ENCODE data around the gene PGLYRP2.

PGLYRP2 gene

GRCh38 chr19:15502264-15502663 lies 23.0 kb upstream of the PGLYRP2 start:
- no peaks in the 10 kb centered on the region for H3K27me3 ChIP-seq (ENCODE audit: control insufficient read depth, low read length)
- H3K27ac ChIP-seq (ENCODE audit: low read depth, low read length): no peak overlapping the region
- H3K9me2 ChIP-seq (replicated peaks; ENCODE audit: control insufficient read depth, low read length): no peaks in the 10 kb centered on the region
- no peaks in the 10 kb centered on the region for H3K79me2 ChIP-seq (ENCODE audit: control insufficient read depth, low read length)
- no peak overlapping the region for H3K4me3 ChIP-seq (ENCODE audit: low read length)
- H3K4me2 ChIP-seq (ENCODE audit: low read length): no peak overlapping the region
- H3K36me3 ChIP-seq (ENCODE audit: control insufficient read depth, low read length): no peaks in the 10 kb centered on the region
- TF ChIP-seq CTCF (IDR thresholded peaks at IDR 0.05; ENCODE audit: low read depth, low read length, poor library complexity, severe bottlenecking): no peak
- no peak for TF ChIP-seq EZH2phosphoT487 (IDR thresholded peaks at IDR 0.05; ENCODE audit: borderline replicate concordance, low read length)
- no peaks in the 10 kb centered on the region for H3F3A ChIP-seq (ENCODE audit: control insufficient read depth, insufficient read depth)
- H3K9me3 ChIP-seq (ENCODE audit: control insufficient read depth, insufficient read depth, low read length): no peaks in the 10 kb centered on the region
- H4K20me1 ChIP-seq (ENCODE audit: control insufficient read depth, insufficient read depth, low read depth, low read length): no peaks in the 10 kb centered on the region
- no peaks in the 10 kb centered on the region for H3K4me1 ChIP-seq (ENCODE audit: control insufficient read depth, low read length)

- no peaks in the 10 kb centered on the region for H3K9me3 ChIP-seq (ENCODE audit: control insufficient read depth, insufficient read depth, low read length)
- no peaks in the 10 kb centered on the region for H3K27me3 ChIP-seq (ENCODE audit: control insufficient read depth, low read length)
- no peaks in the 10 kb centered on the region for H3F3A ChIP-seq (ENCODE audit: control insufficient read depth, insufficient read depth)
- no peak overlapping the region for H3K27ac ChIP-seq (ENCODE audit: low read depth, low read length)
- H3K4me2 ChIP-seq (ENCODE audit: low read length): no peak overlapping the region
- TF ChIP-seq EZH2phosphoT487 (IDR thresholded peaks at IDR 0.05; ENCODE audit: borderline replicate concordance, low read length) (no peak), CTCF (IDR thresholded peaks at IDR 0.05; ENCODE audit: low read depth, low read length, poor library complexity, severe bottlenecking) (no peak)
- H3K4me3 ChIP-seq (ENCODE audit: low read length): no peak overlapping the region
- no peaks in the 10 kb centered on the region for H3K79me2 ChIP-seq (ENCODE audit: control insufficient read depth, low read length)
- H3K4me1 ChIP-seq (ENCODE audit: control insufficient read depth, low read length): no peaks in the 10 kb centered on the region
- H4K20me1 ChIP-seq (ENCODE audit: control insufficient read depth, insufficient read depth, low read depth, low read length): no peaks in the 10 kb centered on the region
- H3K9me2 ChIP-seq (replicated peaks; ENCODE audit: control insufficient read depth, low read length): no peaks in the 10 kb centered on the region
- H3K36me3 ChIP-seq (ENCODE audit: control insufficient read depth, low read length): no peaks in the 10 kb centered on the region
These were observed 22.3 kb upstream of the PGLYRP2 start for GRCh38 chr19:15501596-15501995.

GRCh38 chr19:15498910-15499309 lies 19.6 kb upstream of the PGLYRP2 start:
- no peaks in the 10 kb centered on the region for H3F3A ChIP-seq (ENCODE audit: control insufficient read depth, insufficient read depth)
- no peak overlapping the region for H3K4me3 ChIP-seq (ENCODE audit: low read length)
- H3K4me1 ChIP-seq (ENCODE audit: control insufficient read depth, low read length): no peaks in the 10 kb centered on the region
- no peaks in the 10 kb centered on the region for H3K9me2 ChIP-seq (replicated peaks; ENCODE audit: control insufficient read depth, low read length)
- no peaks in the 10 kb centered on the region for H3K79me2 ChIP-seq (ENCODE audit: control insufficient read depth, low read length)
- H3K27ac ChIP-seq (ENCODE audit: low read depth, low read length): no peak overlapping the region
- no peaks in the 10 kb centered on the region for H4K20me1 ChIP-seq (ENCODE audit: control insufficient read depth, insufficient read depth, low read depth, low read length)
- H3K4me2 ChIP-seq (ENCODE audit: low read length): no peak overlapping the region
- H3K9me3 ChIP-seq (ENCODE audit: control insufficient read depth, insufficient read depth, low read length): no peaks in the 10 kb centered on the region
- no peaks in the 10 kb centered on the region for H3K27me3 ChIP-seq (ENCODE audit: control insufficient read depth, low read length)
- TF ChIP-seq EZH2phosphoT487 (IDR thresholded peaks at IDR 0.05; ENCODE audit: borderline replicate concordance, low read length): no peak
- no peak for TF ChIP-seq CTCF (IDR thresholded peaks at IDR 0.05; ENCODE audit: low read depth, low read length, poor library complexity, severe bottlenecking)
- no peaks in the 10 kb centered on the region for H3K36me3 ChIP-seq (ENCODE audit: control insufficient read depth, low read length)

All from DOHH2 (cell line).